Cardiac fibroblast (primary cell): ENCODE data around the gene PLEKHA4.
"Not testable (repeated sequence)": the region's sequence is repeated elsewhere in the genome, so short reads cannot be mapped to it uniquely, and the experiment has no call there.

Source experiments
- DNase-seq, 2 donors: peaks; one replicate each; pipeline versions ENCODE4 v3.0.0 to v3.0.0-alpha.2; 2010; ENCODE audit warnings: low read depth in 2 of 2
- H3K4me3 ChIP-seq, 2 donors: replicated peaks in 1 of 2; 1 replicate in 1 of 2; 2 replicates in 1 of 2; pipeline ENCODE4 v1.5.1; 2011; ENCODE audit warnings: low read depth in 2 of 2, low read length in 2 of 2, mild to moderate bottlenecking in 2 of 2, moderate library complexity in 1 of 2
- TF ChIP-seq, protein P1 (sequence below): IDR thresholded peaks from one replicate; pipeline ENCODE4 v1.5.1; 2011; ENCODE audit warnings: low read depth, mild to moderate bottlenecking, low read length, inconsistent platforms

Gene PLEKHA4

GRCh38 chr19:48897181-48897580 is 28.8 kb upstream of the PLEKHA4 start:
- DNase-seq: no peak
- TF ChIP-seq, protein P1, sequence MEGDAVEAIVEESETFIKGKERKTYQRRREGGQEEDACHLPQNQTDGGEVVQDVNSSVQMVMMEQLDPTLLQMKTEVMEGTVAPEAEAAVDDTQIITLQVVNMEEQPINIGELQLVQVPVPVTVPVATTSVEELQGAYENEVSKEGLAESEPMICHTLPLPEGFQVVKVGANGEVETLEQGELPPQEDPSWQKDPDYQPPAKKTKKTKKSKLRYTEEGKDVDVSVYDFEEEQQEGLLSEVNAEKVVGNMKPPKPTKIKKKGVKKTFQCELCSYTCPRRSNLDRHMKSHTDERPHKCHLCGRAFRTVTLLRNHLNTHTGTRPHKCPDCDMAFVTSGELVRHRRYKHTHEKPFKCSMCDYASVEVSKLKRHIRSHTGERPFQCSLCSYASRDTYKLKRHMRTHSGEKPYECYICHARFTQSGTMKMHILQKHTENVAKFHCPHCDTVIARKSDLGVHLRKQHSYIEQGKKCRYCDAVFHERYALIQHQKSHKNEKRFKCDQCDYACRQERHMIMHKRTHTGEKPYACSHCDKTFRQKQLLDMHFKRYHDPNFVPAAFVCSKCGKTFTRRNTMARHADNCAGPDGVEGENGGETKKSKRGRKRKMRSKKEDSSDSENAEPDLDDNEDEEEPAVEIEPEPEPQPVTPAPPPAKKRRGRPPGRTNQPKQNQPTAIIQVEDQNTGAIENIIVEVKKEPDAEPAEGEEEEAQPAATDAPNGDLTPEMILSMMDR: no peak
- no peak overlapping the region for H3K4me3 ChIP-seq

GRCh38 chr19:48896191-48896720 is 27.8 kb upstream of the PLEKHA4 start:
- DNase-seq: peak in 1 of 2 donors; percentile 61
- peak overlapping the region; percentile 22 to 28 for H3K4me3 ChIP-seq
- TF ChIP-seq, protein P1: no peak

DNA sequence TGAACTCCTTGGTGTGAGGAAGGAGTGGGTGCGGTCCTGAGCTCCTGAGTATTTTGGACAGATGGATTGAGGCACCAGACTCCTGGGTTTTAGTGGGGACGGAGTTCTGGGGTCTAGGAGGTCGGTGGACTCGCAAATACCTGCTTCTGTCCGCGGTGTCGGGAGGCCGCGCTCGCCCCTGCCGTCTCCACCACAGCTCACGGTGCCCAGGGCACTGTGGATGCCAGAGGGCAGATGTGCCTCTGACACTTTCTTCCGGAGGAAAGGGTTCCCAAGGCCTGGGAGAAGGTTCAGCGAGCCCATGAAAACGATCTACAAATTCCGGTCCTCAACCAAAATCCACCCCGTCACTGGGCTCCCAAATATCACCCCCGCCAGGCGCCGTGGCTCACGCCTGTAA is 26.8 kb upstream of the PLEKHA4 start:
- H3K4me3 ChIP-seq: no peak overlapping the region
- TF ChIP-seq, protein P1: no peak
- no peak for DNase-seq

GRCh38 chr19:48890551-48890950 is 22.1 kb upstream of the PLEKHA4 start:
- TF ChIP-seq, protein P1: no peak
- no peak for DNase-seq

DNA sequence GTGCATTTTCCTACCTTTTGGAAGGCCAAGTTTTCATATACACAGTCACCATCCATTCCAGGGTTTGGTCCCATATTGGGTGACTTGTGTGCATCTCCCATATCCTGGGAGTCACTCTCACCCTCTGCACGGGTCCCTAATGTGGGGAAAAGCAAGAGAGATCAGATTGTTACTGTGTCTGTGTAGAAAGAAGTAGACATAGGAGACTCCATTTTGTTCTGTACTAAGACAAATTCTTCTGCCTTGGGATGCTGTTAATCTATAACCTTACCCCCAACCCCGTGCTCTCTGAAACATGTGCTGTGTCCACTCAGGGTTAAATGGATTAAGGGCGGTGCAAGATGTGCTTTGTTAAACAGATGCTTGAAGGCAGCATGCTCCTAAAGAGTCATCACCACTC is 21.1 kb upstream of the PLEKHA4 start:
- DNase-seq, H3K4me3 ChIP-seq: not testable (repeated sequence)

More at GRCh38 chr19:48890551-48890950, 22.1 kb upstream of the PLEKHA4 start:
- H3K4me3 ChIP-seq: no peak overlapping the region

- H3K4me3 ChIP-seq: no peak overlapping the region
- TF ChIP-seq, protein P1: no peak
- no peak for DNase-seq
Observed at GRCh38 chr19:48887861-48888612, 19.6 kb upstream of the PLEKHA4 start.

- no peak overlapping the region for H3K4me3 ChIP-seq
- TF ChIP-seq, protein P1: no peak
- DNase-seq: no peak
Observed at GRCh38 chr19:48883726-48884125, 15.3 kb upstream of the PLEKHA4 start.
